ENCODE measurements around the gene MMRN1. TPM values are rescaled to one million over a fixed set of nuclear protein-coding genes. Genes with fewer than 3 reads are reported as not detected.

Gene MMRN1
- total RNA-seq, 4 donors from 2014 or later = 3.0 to 27.9 (median 8.0) TPM

GRCh38 chr4:89939546-89939945, 44.9 kb downstream of the MMRN1 start:
- in situ Hi-C loops (cut with MboI; ENCODE audit: low pct_ligation_motif_present in 1 of 4, low pct_unique_long_range_greater_than_20kb in 1 of 4, low sequenced_read_pairs in 3 of 4) = no loop called here
- Histone ChIP-seq H3K27ac (no peak overlapping the region), H3K4me3 (no peak overlapping the region), H3K27me3 (no peaks in the 10 kb centered on the region), H3K36me3 (no peaks in the 10 kb centered on the region), H3K4me1 (peaks cover 0 to 8% (median 0%) of the 10 kb centered on the region in 4 donors), H3K9me3 (no peaks in the 10 kb centered on the region)
- TF ChIP-seq EP300 (IDR thresholded peaks at IDR 0.05; ENCODE audit: low read depth) (no peak), POLR2AphosphoS5 (IDR thresholded peaks at IDR 0.05) (no peak), CTCF (IDR thresholded peaks at IDR 0.05) (no peak), POLR2A (IDR thresholded peaks at IDR 0.05) (no peak)
- 53 to 67% methylated on average over 1 to 2 of the region's 2 CpGs for WGBS, 2 donors (ENCODE audit: low coverage in 1 of 2)
- intact Hi-C loops (cut with DNase I; ENCODE audit: low total_unique reads) = no loop called here
- no peak for DNase-seq

- TF ChIP-seq POLR2AphosphoS5 (IDR thresholded peaks at IDR 0.05) = no peak
- TF ChIP-seq EP300 (IDR thresholded peaks at IDR 0.05; ENCODE audit: low read depth) = no peak
- no peak for TF ChIP-seq POLR2A (IDR thresholded peaks at IDR 0.05)
- no peak for TF ChIP-seq CTCF (IDR thresholded peaks at IDR 0.05)
- Histone ChIP-seq H3K27me3 (no peaks in the 10 kb centered on the region), H3K4me1 (peaks cover 0 to 8% (median 0%) of the 10 kb centered on the region in 4 donors), H3K9me3 (no peaks in the 10 kb centered on the region), H3K36me3 (no peaks in the 10 kb centered on the region), H3K27ac (no peak overlapping the region), H3K4me3 (no peak overlapping the region)
- no peak for DNase-seq
- intact Hi-C loops (cut with DNase I; ENCODE audit: low total_unique reads) (no loop called here), in situ Hi-C loops (cut with MboI; ENCODE audit: low pct_ligation_motif_present in 1 of 4, low pct_unique_long_range_greater_than_20kb in 1 of 4, low sequenced_read_pairs in 3 of 4) (no loop called here)
Observed at GRCh38 chr4:89939994-89940393, 45.3 kb downstream of the MMRN1 start.

- Histone ChIP-seq H3K4me3 (no peak overlapping the region), H3K27me3 (no peaks in the 10 kb centered on the region), H3K9me3 (no peaks in the 10 kb centered on the region), H3K4me1 (peaks cover 0 to 8% (median 0%) of the 10 kb centered on the region in 4 donors), H3K36me3 (no peaks in the 10 kb centered on the region), H3K27ac (no peak overlapping the region)
- in situ Hi-C loops (cut with MboI; ENCODE audit: low pct_ligation_motif_present in 1 of 4, low pct_unique_long_range_greater_than_20kb in 1 of 4, low sequenced_read_pairs in 3 of 4) = no loop called here
- no peak for TF ChIP-seq POLR2A (IDR thresholded peaks at IDR 0.05)
- TF ChIP-seq CTCF (IDR thresholded peaks at IDR 0.05) = no peak
- TF ChIP-seq POLR2AphosphoS5 (IDR thresholded peaks at IDR 0.05) = no peak
- no peak for TF ChIP-seq EP300 (IDR thresholded peaks at IDR 0.05; ENCODE audit: low read depth)
- intact Hi-C loops (cut with DNase I; ENCODE audit: low total_unique reads) = no loop called here
- DNase-seq = no peak
- 63 to 67% methylated on average over 3 of the region's 3 CpGs for WGBS, 2 donors (ENCODE audit: low coverage in 1 of 2)
Observed at GRCh38 chr4:89942811-89943210, 48.2 kb downstream of the MMRN1 start.

- H3K36me3 ChIP-seq = no peaks in the 10 kb centered on the region
- no peaks in the 10 kb centered on the region for H3K4me1 ChIP-seq
- in situ Hi-C loops (cut with MboI; ENCODE audit: low pct_ligation_motif_present in 1 of 4, low pct_unique_long_range_greater_than_20kb in 1 of 4, low sequenced_read_pairs in 3 of 4) (no loop called here), intact Hi-C loops (cut with DNase I; ENCODE audit: low total_unique reads) (no loop called here)
- TF ChIP-seq POLR2A (IDR thresholded peaks at IDR 0.05) = no peak
- peak in 2 of 5 experiments; percentile 25 to 28 for TF ChIP-seq CTCF (IDR thresholded peaks at IDR 0.05)
- H3K27me3 ChIP-seq = no peaks in the 10 kb centered on the region
- WGBS, 2 donors (ENCODE audit: low coverage in 1 of 2) = 53 to 71% methylated on average over 2 of the region's 2 CpGs
- no peaks in the 10 kb centered on the region for H3K9me3 ChIP-seq
- no peak for DNase-seq
- no peak overlapping the region for H3K4me3 ChIP-seq
- H3K27ac ChIP-seq = no peak overlapping the region
Observed at GRCh38 chr4:89949782-89950387, 55.2 kb downstream of the MMRN1 start.

Measured in transverse colon (tissue), 4 donors.